Glutamatergic neuron (in vitro differentiated cells): ENCODE data around the gene NUP98. TPM values are rescaled to one million over a fixed set of nuclear protein-coding genes. Genes with fewer than 3 reads are reported as not detected.

Experiments used
- DNase-seq: peaks from one replicate; pipeline ENCODE4 v3.0.0; 2022
- H3K27ac Mint-ChIP-seq: one replicate; pipeline ENCODE4 v1.8.0; 2020; ENCODE audit warnings: mild to moderate bottlenecking, mixed read lengths, inconsistent platforms; ENCODE audit not compliant: unreplicated experiment
- H3K27me3 Mint-ChIP-seq: one replicate; pipeline ENCODE4 v1.8.0; 2020; ENCODE audit warnings: mild to moderate bottlenecking, moderate library complexity, mixed read lengths, inconsistent platforms; ENCODE audit not compliant: unreplicated experiment
- H3K36me3 Mint-ChIP-seq: one replicate; pipeline ENCODE4 v1.8.0; 2020; ENCODE audit warnings: mild to moderate bottlenecking, mixed read lengths, inconsistent platforms; ENCODE audit not compliant: unreplicated experiment
- H3K4me1 Mint-ChIP-seq: one replicate; pipeline ENCODE4 v1.8.0; 2020; ENCODE audit warnings: mild to moderate bottlenecking, low read depth, mixed read lengths, inconsistent platforms; ENCODE audit not compliant: unreplicated experiment
- H3K4me3 Mint-ChIP-seq: one replicate; pipeline ENCODE4 v1.8.0; 2020; ENCODE audit warnings: mild to moderate bottlenecking, mixed read lengths, inconsistent platforms; ENCODE audit not compliant: unreplicated experiment
- H3K9me3 Mint-ChIP-seq: one replicate; pipeline ENCODE4 v1.8.0; 2020; ENCODE audit warnings: mild to moderate bottlenecking, moderate library complexity, mixed read lengths, inconsistent platforms; ENCODE audit not compliant: unreplicated experiment
- total RNA-seq: library from RNA; stranded (reverse); fragmentation: NEBNext Ultra II Directional; extraction: Animal tissue kit (Norgen Biotek cat#: 25700); gene quantifications from one replicate; pipeline ENCODE4 v1.2.1, GENCODE V29; 2021; ENCODE audit not compliant: unreplicated experiment
- TF ChIP-seq, protein P1 (sequence below): fragments of 200-600 bp; sonication (generic); IDR thresholded peaks from one replicate; pipeline ENCODE4 v1.5.0; 2021; ENCODE audit not compliant: partially characterized antibody, unreplicated experiment

NUP98 gene
- total RNA-seq, 1 donor from 2014 or later = 49.6 TPM

DNA sequence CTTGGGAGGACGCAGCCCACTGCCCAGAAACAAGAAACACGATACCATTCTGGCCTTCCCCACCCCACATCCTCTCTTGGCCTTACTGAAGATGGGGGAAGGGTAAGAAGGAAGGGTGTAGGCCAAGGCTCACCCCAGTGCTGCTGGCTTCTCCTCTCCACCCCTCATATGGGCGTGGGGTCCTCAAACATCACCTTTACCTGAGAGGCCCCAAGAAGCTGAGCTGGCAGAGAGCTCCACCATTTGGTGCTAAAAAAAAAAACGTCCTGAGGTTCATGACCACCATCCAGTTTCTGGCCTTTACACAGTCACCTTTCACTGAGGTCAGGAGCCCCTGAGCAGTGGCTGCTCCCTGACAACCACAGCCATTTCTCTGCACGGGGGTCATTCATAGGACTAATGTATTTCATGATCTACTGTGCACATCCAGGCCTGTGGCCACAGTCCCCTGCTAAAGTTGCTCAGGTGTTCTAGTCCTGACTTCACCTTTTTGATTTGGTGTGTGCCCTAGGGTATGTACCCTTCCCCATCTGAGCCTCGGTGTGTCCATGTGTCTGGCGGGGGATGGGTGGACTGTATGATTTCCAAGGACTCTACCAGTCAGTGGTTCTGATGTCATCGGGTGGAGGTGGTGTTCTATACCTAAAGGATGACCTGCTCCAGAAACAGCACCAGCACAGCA is 28.3 kb upstream of the NUP98 start:
- Mint-ChIP-seq H3K27me3 (peaks cover 6% of the 10 kb centered on the region), H3K27ac (no peak overlapping the region), H3K4me3 (no peak overlapping the region), H3K36me3 (no peaks in the 10 kb centered on the region), H3K4me1 (no peaks in the 10 kb centered on the region), H3K9me3 (no peaks in the 10 kb centered on the region)
- no peak for DNase-seq
- TF ChIP-seq, protein P1, sequence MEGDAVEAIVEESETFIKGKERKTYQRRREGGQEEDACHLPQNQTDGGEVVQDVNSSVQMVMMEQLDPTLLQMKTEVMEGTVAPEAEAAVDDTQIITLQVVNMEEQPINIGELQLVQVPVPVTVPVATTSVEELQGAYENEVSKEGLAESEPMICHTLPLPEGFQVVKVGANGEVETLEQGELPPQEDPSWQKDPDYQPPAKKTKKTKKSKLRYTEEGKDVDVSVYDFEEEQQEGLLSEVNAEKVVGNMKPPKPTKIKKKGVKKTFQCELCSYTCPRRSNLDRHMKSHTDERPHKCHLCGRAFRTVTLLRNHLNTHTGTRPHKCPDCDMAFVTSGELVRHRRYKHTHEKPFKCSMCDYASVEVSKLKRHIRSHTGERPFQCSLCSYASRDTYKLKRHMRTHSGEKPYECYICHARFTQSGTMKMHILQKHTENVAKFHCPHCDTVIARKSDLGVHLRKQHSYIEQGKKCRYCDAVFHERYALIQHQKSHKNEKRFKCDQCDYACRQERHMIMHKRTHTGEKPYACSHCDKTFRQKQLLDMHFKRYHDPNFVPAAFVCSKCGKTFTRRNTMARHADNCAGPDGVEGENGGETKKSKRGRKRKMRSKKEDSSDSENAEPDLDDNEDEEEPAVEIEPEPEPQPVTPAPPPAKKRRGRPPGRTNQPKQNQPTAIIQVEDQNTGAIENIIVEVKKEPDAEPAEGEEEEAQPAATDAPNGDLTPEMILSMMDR = no peak

DNA sequence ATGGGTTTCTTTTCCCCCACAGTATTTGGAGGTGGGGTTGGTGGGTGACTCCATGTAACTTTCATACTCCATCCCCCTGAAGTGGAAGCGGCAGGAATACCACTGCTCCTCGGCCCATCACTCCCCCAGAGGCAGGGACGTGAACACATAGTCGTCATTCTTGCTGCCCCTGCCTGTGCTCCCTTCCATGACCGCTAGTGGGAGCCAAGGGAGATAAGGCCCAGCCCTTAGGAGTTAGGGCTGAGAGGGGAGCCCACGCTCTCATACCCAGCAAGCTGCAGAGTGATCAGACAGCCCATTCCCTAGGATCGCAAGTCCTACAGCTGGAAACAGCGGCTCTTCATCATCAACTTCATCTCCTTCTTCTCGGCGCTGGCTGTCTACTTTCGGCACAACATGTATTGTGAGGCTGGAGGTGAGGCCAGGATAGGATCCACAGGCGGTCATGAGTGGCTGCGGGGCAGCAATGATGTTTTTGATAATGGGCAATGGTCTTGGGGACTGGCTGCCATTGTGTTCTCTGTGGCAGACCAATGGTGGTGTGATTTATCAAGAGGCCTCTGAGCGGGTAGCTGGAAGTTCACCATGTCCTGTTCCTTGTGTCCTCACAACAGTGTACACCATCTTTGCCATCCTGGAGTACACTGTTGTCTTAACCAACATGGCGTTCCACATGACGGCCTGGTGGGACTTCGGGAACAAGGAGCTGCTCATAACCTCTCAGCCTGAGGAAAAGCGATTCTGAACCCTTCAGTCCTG is 27.5 kb upstream of the NUP98 start:
- Mint-ChIP-seq H3K36me3 (no peaks in the 10 kb centered on the region), H3K4me1 (no peaks in the 10 kb centered on the region), H3K9me3 (no peaks in the 10 kb centered on the region), H3K4me3 (no peak overlapping the region), H3K27ac (peak overlapping the region; percentile 57), H3K27me3 (peaks cover 6% of the 10 kb centered on the region)
- TF ChIP-seq, protein P1 = peak; percentile 76
- DNase-seq = peak; percentile 83

DNA sequence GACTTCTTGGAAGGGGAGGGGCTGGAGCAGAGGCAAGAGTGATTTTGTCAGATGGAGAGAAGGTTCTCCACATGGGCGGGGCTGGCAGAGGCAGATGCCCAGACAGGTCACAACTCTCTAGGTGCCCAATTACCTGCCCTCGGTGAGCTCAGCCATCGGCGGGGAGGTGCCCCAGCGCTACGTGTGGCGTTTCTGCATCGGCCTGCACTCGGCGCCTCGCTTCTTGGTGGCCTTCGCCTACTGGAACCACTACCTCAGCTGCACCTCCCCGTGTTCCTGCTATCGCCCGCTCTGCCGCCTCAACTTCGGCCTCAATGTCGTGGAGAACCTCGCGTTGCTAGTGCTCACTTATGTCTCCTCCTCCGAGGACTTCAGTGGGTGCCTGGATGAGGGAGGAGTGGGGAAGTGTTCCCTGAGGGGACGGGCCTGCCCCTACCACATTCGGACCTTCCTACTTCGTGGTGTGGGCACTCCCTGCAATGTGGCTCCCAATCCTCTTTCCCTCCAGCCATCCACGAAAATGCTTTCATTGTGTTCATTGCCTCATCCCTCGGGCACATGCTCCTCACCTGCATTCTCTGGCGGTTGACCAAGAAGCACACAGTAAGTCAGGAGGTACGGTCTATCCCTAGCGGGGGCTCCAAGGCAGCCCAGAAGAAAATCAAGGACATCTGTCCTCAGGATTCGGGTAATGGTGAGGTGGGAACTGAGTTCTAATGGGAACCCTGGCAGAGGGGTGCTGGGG is 26.6 kb upstream of the NUP98 start:
- H3K27ac Mint-ChIP-seq = no peak overlapping the region
- H3K4me3 Mint-ChIP-seq = no peak overlapping the region
- TF ChIP-seq, protein P1 = no peak
- no peaks in the 10 kb centered on the region for H3K9me3 Mint-ChIP-seq
- DNase-seq = no peak
- peaks cover 9% of the 10 kb centered on the region for H3K27me3 Mint-ChIP-seq
- H3K4me1 Mint-ChIP-seq = no peaks in the 10 kb centered on the region
- H3K36me3 Mint-ChIP-seq = no peaks in the 10 kb centered on the region

DNA sequence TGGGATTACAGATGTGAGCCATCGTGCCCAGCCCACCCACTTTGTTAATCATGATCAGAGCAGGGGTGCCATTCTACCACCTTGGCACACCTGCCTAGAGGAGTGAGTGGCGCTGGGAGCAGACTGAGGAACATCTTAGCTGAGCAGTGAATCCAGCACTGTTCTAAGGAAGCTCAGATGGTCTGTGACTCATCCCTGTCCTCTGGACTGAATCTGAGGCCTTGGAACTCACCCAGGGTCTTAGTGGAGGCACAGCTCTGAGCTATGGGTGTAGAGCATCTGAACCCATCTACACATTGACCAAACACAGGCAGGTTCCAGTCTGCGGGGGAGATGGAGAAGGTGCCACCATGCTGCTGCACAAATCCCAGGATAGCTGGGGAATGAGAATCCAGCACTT is 25.9 kb upstream of the NUP98 start:
- H3K36me3 Mint-ChIP-seq = no peaks in the 10 kb centered on the region
- DNase-seq = no peak
- no peak overlapping the region for H3K4me3 Mint-ChIP-seq
- no peaks in the 10 kb centered on the region for H3K4me1 Mint-ChIP-seq
- no peaks in the 10 kb centered on the region for H3K9me3 Mint-ChIP-seq
- peaks cover 9% of the 10 kb centered on the region for H3K27me3 Mint-ChIP-seq
- TF ChIP-seq, protein P1 = no peak
- H3K27ac Mint-ChIP-seq = no peak overlapping the region
